ENCODE results near the gene FOXP3. TPM values are rescaled to one million over a fixed set of nuclear protein-coding genes. Genes with fewer than 3 reads are reported as not detected.

FOXP3 gene
- total and polyA plus RNA-seq, 3 donors from 2014 or later, result 1.1 to 2.5 (median 2.2) TPM

GRCh38 chrX:49227726-49228125, 36.8 kb downstream of the FOXP3 start:
- no peak for TF ChIP-seq POLR2A (IDR thresholded peaks at IDR 0.05)
- TF ChIP-seq, protein P1, sequence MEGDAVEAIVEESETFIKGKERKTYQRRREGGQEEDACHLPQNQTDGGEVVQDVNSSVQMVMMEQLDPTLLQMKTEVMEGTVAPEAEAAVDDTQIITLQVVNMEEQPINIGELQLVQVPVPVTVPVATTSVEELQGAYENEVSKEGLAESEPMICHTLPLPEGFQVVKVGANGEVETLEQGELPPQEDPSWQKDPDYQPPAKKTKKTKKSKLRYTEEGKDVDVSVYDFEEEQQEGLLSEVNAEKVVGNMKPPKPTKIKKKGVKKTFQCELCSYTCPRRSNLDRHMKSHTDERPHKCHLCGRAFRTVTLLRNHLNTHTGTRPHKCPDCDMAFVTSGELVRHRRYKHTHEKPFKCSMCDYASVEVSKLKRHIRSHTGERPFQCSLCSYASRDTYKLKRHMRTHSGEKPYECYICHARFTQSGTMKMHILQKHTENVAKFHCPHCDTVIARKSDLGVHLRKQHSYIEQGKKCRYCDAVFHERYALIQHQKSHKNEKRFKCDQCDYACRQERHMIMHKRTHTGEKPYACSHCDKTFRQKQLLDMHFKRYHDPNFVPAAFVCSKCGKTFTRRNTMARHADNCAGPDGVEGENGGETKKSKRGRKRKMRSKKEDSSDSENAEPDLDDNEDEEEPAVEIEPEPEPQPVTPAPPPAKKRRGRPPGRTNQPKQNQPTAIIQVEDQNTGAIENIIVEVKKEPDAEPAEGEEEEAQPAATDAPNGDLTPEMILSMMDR (IDR thresholded peaks at IDR 0.05), result no peak
- H3K4me1 ChIP-seq, result no peaks in the 10 kb centered on the region
- intact Hi-C loops (cut with DNase I; ENCODE audit: low total_unique reads), result no loop called here
- no peak for DNase-seq
- H3K4me3 ChIP-seq, result no peak overlapping the region
- 60 to 80% methylated on average over 1 of the region's 2 CpGs for WGBS, 2 donors
- H3K27me3 ChIP-seq, result no peaks in the 10 kb centered on the region
- no peaks in the 10 kb centered on the region for H3K36me3 ChIP-seq (ENCODE audit: low read depth, missing control alignments)
- H3K27ac ChIP-seq, result no peak overlapping the region
- no peaks in the 10 kb centered on the region for H3K9me3 ChIP-seq

GRCh38 chrX:49226946-49227345, 37.6 kb downstream of the FOXP3 start:
- H3K4me1 ChIP-seq, result no peaks in the 10 kb centered on the region
- no peaks in the 10 kb centered on the region for H3K36me3 ChIP-seq (ENCODE audit: low read depth, missing control alignments)
- no peaks in the 10 kb centered on the region for H3K27me3 ChIP-seq
- intact Hi-C loops (cut with DNase I; ENCODE audit: low total_unique reads), result no loop called here
- 83 to 89% methylated on average over 7 of the region's 9 CpGs for WGBS, 2 donors
- no peak overlapping the region for H3K27ac ChIP-seq
- no peak for DNase-seq
- H3K4me3 ChIP-seq, result no peak overlapping the region
- no peaks in the 10 kb centered on the region for H3K9me3 ChIP-seq
- TF ChIP-seq POLR2A (IDR thresholded peaks at IDR 0.05), result no peak
- TF ChIP-seq, protein P1 (IDR thresholded peaks at IDR 0.05), result no peak

DNA sequence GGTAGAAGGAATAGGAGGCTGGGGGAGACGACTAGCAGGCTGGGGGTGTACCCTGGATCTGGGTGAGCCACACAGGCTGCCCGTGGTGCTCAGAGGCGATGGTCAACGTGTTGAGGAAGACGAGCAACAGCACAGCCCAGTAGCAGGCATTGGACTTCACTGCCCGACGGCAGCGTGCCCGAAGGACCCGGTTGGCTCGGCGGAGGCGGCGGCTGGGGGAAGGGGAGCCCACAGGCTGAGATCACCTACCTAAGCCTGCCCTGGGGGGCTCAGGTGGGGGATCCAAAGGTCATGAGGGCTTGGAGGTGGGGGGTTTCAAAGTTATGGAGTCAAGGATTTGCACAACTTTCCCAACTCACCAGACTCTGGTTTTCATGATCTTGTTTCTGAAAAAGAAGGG, 38.7 kb downstream of the FOXP3 start:
- intact Hi-C loops (cut with DNase I; ENCODE audit: low total_unique reads), result no loop called here
- no peak for TF ChIP-seq POLR2A (IDR thresholded peaks at IDR 0.05)
- TF ChIP-seq, protein P1 (IDR thresholded peaks at IDR 0.05), result no peak
- Histone ChIP-seq H3K27ac (no peak overlapping the region), H3K36me3 (ENCODE audit: low read depth, missing control alignments) (no peaks in the 10 kb centered on the region), H3K9me3 (no peaks in the 10 kb centered on the region), H3K4me1 (no peaks in the 10 kb centered on the region), H3K27me3 (no peaks in the 10 kb centered on the region), H3K4me3 (no peak overlapping the region)
- DNase-seq, result no peak
- 38 to 73% methylated on average over 1 to 14 of the region's 14 CpGs for WGBS, 2 donors

GRCh38 chrX:49221868-49222267, 42.6 kb downstream of the FOXP3 start:
- intact Hi-C loops (cut with DNase I; ENCODE audit: low total_unique reads), result no loop called here
- TF ChIP-seq, protein P1 (IDR thresholded peaks at IDR 0.05), result no peak
- no peak for TF ChIP-seq POLR2A (IDR thresholded peaks at IDR 0.05)
- Histone ChIP-seq H3K4me1 (no peaks in the 10 kb centered on the region), H3K4me3 (no peak overlapping the region), H3K36me3 (ENCODE audit: low read depth, missing control alignments) (no peaks in the 10 kb centered on the region), H3K27me3 (no peaks in the 10 kb centered on the region), H3K27ac (no peak overlapping the region), H3K9me3 (no peaks in the 10 kb centered on the region)
- 79 to 86% methylated on average over 2 of the region's 2 CpGs for WGBS, 2 donors
- no peak for DNase-seq

DNA sequence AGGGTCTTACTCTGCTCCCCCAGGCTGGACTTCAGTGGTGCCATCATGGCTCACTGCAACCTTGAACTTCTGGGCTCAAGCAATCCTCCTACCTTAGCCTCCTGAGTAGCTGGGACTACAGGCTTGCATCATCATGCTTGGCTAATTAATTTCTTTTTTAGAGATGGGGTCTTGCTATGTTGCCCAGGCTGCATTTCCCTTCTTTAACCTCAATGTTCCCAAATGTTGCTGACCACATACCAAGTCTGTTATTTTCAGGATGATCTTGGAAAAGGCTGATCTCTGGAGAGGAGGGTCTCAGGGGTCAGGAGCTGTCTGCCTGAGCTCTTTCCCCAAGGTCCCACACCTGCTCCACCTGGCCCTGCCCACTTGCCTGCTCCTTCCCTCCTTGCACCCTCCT, 44.4 kb downstream of the FOXP3 start:
- intact Hi-C loops (cut with DNase I; ENCODE audit: low total_unique reads), result no loop called here
- H3K36me3 ChIP-seq (ENCODE audit: low read depth, missing control alignments), result no peaks in the 10 kb centered on the region
- no peak overlapping the region for H3K4me3 ChIP-seq
- no peaks in the 10 kb centered on the region for H3K27me3 ChIP-seq
- TF ChIP-seq POLR2A (IDR thresholded peaks at IDR 0.05), result no peak
- TF ChIP-seq, protein P1 (IDR thresholded peaks at IDR 0.05), result no peak
- H3K27ac ChIP-seq, result no peak overlapping the region
- no peaks in the 10 kb centered on the region for H3K9me3 ChIP-seq
- no peak for DNase-seq
- H3K4me1 ChIP-seq, result no peaks in the 10 kb centered on the region
